Prostate gland (tissue), 1 donor: ENCODE results near the gene SH2D4B.
A peak's percentile ranks its signal among the peaks of the same experiment; 100 is the strongest.

Experiments used
- POLR2A ChIP-seq: fragments of 450-650 bp; IDR thresholded peaks from one replicate; pipeline ENCODE4 v1.6.1; 2016; ENCODE audit warnings: antibody characterized with exemption, mild to moderate bottlenecking
- POLR2AphosphoS5 ChIP-seq: sonication (generic); formaldehyde crosslinking; IDR thresholded peaks from one replicate; pipeline ENCODE4 v1.6.1; 2017; ENCODE audit warnings: antibody characterized with exemption

DNA sequence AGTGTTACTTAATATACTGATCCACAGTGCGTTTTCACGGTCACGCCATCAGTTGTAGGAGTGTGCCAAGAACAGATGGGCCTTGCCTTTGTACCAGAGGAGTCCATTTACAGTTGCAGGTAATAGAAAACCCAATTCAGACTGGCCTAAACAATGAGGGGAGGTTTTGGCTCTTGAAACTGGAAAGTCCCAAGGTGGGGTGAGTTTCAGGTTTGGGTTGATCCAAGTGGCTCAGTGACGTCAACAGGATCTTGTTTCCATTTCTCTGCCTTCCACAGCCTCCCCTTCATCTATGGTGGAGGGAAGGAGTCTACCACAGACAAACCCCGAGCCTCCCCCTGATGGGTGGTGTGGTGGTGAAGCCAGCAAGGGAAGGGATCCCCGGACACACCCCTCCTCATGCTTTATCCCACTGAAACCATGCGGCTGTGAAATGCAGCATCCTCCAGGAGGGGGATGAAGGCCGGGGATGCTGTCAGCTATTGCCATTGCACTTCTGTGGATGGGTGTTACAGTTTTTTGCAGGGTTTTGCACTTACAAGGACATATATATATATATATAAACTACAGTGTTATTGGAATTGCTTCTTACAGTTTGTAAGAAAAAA, 14.8 kb upstream of the SH2D4B start:
- peak; percentile 4 for TF ChIP-seq POLR2AphosphoS5
- no peak for TF ChIP-seq POLR2A
